Glomerular visceral epithelial cell (primary cell): ENCODE results near the gene CEP19.

Source experiments
- DNase-seq: peaks from one replicate; pipeline ENCODE4 v3.0.0-alpha.2; 2016; ENCODE audit errors: extremely low spot score

CEP19 gene

GRCh38 chr3:196662711-196663571 lies 49.1 kb downstream of the CEP19 start:
- DNase-seq, result no peak

- no peak for DNase-seq
Observed at GRCh38 chr3:196662033-196662432, 50.0 kb downstream of the CEP19 start.

DNA sequence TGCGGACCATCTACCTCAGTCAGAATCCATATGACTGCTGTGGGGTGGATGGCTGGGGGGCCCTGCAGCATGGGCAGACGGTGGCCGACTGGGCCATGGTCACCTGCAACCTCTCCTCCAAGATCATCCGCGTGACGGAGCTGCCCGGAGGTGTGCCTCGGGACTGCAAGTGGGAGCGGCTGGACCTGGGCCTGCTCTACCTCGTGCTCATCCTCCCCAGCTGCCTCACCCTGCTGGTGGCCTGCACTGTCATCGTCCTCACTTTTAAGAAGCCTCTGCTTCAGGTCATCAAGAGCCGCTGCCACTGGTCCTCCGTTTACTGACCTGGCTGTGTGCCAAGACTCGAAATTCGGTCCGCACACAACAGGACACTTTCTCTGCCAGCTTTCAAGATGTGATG lies 50.6 kb downstream of the CEP19 start:
- no peak for DNase-seq

DNA sequence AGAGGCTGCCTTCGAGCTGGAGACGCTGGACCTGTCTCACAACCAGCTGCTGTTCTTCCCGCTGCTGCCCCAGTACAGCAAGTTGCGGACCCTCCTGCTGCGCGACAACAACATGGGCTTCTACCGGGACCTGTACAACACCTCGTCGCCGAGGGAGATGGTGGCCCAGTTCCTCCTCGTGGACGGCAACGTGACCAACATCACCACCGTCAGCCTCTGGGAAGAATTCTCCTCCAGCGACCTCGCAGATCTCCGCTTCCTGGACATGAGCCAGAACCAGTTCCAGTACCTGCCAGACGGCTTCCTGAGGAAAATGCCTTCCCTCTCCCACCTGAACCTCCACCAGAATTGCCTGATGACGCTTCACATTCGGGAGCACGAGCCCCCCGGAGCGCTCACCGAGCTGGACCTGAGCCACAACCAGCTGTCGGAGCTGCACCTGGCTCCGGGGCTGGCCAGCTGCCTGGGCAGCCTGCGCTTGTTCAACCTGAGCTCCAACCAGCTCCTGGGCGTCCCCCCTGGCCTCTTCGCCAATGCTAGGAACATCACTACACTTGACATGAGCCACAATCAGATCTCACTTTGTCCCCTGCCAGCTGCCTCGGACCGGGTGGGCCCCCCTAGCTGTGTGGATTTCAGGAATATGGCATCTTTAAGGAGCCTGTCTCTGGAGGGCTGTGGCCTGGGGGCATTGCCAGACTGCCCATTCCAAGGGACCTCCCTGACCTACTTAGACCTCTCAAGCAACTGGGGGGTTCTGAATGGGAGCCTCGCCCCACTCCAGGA lies 51.5 kb downstream of the CEP19 start:
- no peak for DNase-seq

- DNase-seq, result no peak
Observed at GRCh38 chr3:196659901-196660351, 52.1 kb downstream of the CEP19 start.
